HEK293T (cell line): ENCODE measurements around the gene SLC15A1.

Experiments
- CTCF ChIA-PET: fragments of 350-600 bp; formaldehyde crosslinking; extraction: SDS; loops from one replicate; lab custom pipeline; 2021; ENCODE audit warnings: antibody characterized with exemption, inconsistent platforms; lab: Yijun Ruan, JAX
- POLR2A ChIA-PET: fragments of 350-600 bp; formaldehyde crosslinking; extraction: SDS; loops from one replicate; lab custom pipeline; 2020; ENCODE audit warnings: antibody characterized with exemption, inconsistent platforms; lab: Yijun Ruan, JAX
- DNase-seq: peaks from one replicate; pipeline ENCODE4 v3.0.0; 2012; ENCODE audit warnings: mixed read lengths; ENCODE audit errors: extremely low spot score
- ARNT ChIP-seq: fragments of 450-650 bp; IDR thresholded peaks from 2 replicates; pipeline ENCODE4 v1.6.1; 2017; ENCODE audit warnings: mild to moderate bottlenecking
- BHLHE40 ChIP-seq: fragments of 450-650 bp; IDR thresholded peaks from 2 replicates; pipeline ENCODE4 v1.6.1; 2016; ENCODE audit warnings: mild to moderate bottlenecking, moderate library complexity, borderline replicate concordance
- CTBP1 ChIP-seq: fragments of 450-650 bp; IDR thresholded peaks from 2 replicates; pipeline ENCODE4 v1.6.1; 2016; ENCODE audit warnings: borderline replicate concordance
- ELF4 ChIP-seq: fragments of 450-650 bp; IDR thresholded peaks from 2 replicates; pipeline ENCODE4 v1.6.1; 2017; ENCODE audit warnings: antibody characterized with exemption
- FOXA1 ChIP-seq: fragments of 450-650 bp; IDR thresholded peaks from 2 replicates; pipeline ENCODE4 v1.6.1; 2016; ENCODE audit warnings: mild to moderate bottlenecking
- FOXK2 ChIP-seq: fragments of 450-650 bp; IDR thresholded peaks from 2 replicates; pipeline ENCODE4 v1.6.1; 2016; ENCODE audit warnings: mild to moderate bottlenecking
- FOXM1 ChIP-seq: fragments of 450-650 bp; IDR thresholded peaks from 2 replicates; pipeline ENCODE4 v1.6.1; 2017; ENCODE audit warnings: mild to moderate bottlenecking, borderline replicate concordance
- HDGF ChIP-seq: fragments of 450-650 bp; IDR thresholded peaks from 2 replicates; pipeline ENCODE4 v1.6.1; 2017; ENCODE audit warnings: antibody characterized with exemption, borderline replicate concordance
- L3MBTL2 ChIP-seq: fragments of 450-650 bp; conservative IDR thresholded peaks from 2 replicates; pipeline ENCODE4 v1.6.1; 2016; ENCODE audit warnings: mild to moderate bottlenecking
- LEF1 ChIP-seq: fragments of 450-650 bp; IDR thresholded peaks from 2 replicates; pipeline ENCODE4 v1.6.1; 2017; ENCODE audit warnings: mild to moderate bottlenecking, borderline replicate concordance
- NFRKB ChIP-seq: fragments of 450-650 bp; IDR thresholded peaks from 2 replicates; pipeline ENCODE4 v1.6.1; 2016; ENCODE audit warnings: mild to moderate bottlenecking, moderate library complexity
- SP1 ChIP-seq: fragments of 450-650 bp; IDR thresholded peaks from 2 replicates; pipeline ENCODE4 v1.6.1; 2017
- SUZ12 ChIP-seq: fragments of 450-650 bp; IDR thresholded peaks from 2 replicates; pipeline ENCODE4 v1.6.1; 2016; ENCODE audit warnings: mild to moderate bottlenecking
- TARDBP ChIP-seq: fragments of 450-650 bp; IDR thresholded peaks from 2 replicates; pipeline ENCODE4 v1.6.1; 2016
- ZNF384 ChIP-seq: fragments of 450-650 bp; IDR thresholded peaks from 2 replicates; pipeline ENCODE4 v1.6.1; 2016
- TF ChIP-seq, protein P1 (sequence below): fragments of 450-650 bp; IDR thresholded peaks from 2 replicates; pipeline ENCODE4 v1.6.1; 2016

SLC15A1 gene

DNA sequence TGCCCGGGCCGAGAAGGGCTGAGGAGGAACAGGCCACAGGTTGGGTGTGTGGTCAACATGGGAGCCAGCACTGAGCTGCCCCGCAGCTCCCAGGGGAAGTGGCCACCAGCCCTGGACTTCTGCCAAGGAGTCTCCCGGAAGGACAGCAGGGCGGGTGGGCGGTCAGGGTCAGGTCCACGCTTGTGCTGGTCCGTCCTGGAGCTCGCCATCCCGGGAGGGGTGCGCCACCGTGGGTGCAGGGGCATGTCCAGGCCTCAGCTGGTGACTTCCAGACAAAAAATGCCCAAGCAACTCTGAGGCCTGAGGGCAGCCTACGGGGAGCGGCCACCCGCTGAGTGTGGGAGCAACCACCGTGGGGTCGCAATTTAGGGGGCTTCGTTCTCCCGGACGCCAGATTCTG is 21.4 kb upstream of the SLC15A1 start:
- POLR2A ChIA-PET: no interaction called here

DNA sequence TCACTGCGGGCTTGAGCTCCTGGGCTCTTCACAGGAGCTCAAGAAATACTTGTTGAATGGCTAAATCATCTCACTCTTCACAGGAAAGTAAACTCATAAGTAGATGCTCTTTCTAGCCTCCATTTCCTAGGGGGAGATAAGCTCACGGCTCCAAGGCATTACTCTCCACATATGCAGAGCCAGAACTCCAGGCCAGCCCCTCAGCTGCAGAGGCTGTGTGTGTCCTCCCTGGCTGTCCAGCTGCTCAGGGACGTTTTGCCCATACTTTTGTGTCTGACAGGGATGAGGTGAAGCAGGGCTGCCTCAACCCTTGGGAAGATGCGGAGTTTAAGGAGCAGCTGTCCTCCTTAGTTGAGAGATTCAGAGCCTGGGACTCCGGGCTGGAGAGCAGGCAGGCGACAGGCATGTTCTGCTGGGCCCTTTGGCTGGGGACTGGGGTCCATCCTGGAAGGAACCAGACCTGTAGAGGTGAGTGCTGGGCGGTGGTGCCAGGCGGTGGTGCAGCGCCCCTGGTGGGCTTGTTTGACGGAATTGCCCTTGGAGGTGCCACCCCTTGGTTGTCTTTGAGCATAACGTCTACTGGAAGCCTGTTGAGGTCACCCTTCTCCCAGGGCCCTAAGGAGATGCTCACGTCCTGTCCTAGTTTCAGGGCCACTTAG is 20.5 kb upstream of the SLC15A1 start:
- no peak for DNase-seq
- ChIA-PET CTCF (interaction anchor here (1.7 kb wide), 1 partner anchor 67 kb away, joined by 3 read pairs; no protein-coding TSS in a partner anchor), POLR2A (no interaction called here)
- TF ChIP-seq ELF4: no peak
- TF ChIP-seq FOXA1: no peak
- no peak for TF ChIP-seq NFRKB
- no peak for TF ChIP-seq CTBP1
- no peak for TF ChIP-seq ARNT
- TF ChIP-seq HDGF: no peak
- TF ChIP-seq, protein P1, sequence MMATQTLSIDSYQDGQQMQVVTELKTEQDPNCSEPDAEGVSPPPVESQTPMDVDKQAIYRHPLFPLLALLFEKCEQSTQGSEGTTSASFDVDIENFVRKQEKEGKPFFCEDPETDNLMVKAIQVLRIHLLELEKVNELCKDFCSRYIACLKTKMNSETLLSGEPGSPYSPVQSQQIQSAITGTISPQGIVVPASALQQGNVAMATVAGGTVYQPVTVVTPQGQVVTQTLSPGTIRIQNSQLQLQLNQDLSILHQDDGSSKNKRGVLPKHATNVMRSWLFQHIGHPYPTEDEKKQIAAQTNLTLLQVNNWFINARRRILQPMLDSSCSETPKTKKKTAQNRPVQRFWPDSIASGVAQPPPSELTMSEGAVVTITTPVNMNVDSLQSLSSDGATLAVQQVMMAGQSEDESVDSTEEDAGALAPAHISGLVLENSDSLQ: no peak
- TF ChIP-seq FOXK2: no peak
- no peak for TF ChIP-seq SP1
- no peak for TF ChIP-seq FOXM1
- no peak for TF ChIP-seq LEF1
- no peak for TF ChIP-seq BHLHE40
- TF ChIP-seq ZNF384: no peak
- TF ChIP-seq TARDBP: no peak
- no peak for TF ChIP-seq L3MBTL2
- TF ChIP-seq SUZ12: no peak

More for the DNA sequence above, 21.4 kb upstream of the SLC15A1 start:
- CTCF ChIA-PET: interaction anchor here (0.7 kb wide), 1 partner anchor 13 kb away, joined by 4 read pairs; no protein-coding TSS in a partner anchor
- DNase-seq: no peak
- no peak for TF ChIP-seq FOXA1
- no peak for TF ChIP-seq BHLHE40
- TF ChIP-seq FOXK2: no peak
- TF ChIP-seq L3MBTL2: no peak
- TF ChIP-seq, protein P1: no peak
- no peak for TF ChIP-seq SUZ12
- TF ChIP-seq HDGF: no peak
- TF ChIP-seq LEF1: no peak
- TF ChIP-seq ARNT: no peak
- TF ChIP-seq NFRKB: no peak
- no peak for TF ChIP-seq ZNF384
- no peak for TF ChIP-seq FOXM1
- TF ChIP-seq CTBP1: no peak
- TF ChIP-seq ELF4: no peak
- no peak for TF ChIP-seq SP1
- no peak for TF ChIP-seq TARDBP

DNA sequence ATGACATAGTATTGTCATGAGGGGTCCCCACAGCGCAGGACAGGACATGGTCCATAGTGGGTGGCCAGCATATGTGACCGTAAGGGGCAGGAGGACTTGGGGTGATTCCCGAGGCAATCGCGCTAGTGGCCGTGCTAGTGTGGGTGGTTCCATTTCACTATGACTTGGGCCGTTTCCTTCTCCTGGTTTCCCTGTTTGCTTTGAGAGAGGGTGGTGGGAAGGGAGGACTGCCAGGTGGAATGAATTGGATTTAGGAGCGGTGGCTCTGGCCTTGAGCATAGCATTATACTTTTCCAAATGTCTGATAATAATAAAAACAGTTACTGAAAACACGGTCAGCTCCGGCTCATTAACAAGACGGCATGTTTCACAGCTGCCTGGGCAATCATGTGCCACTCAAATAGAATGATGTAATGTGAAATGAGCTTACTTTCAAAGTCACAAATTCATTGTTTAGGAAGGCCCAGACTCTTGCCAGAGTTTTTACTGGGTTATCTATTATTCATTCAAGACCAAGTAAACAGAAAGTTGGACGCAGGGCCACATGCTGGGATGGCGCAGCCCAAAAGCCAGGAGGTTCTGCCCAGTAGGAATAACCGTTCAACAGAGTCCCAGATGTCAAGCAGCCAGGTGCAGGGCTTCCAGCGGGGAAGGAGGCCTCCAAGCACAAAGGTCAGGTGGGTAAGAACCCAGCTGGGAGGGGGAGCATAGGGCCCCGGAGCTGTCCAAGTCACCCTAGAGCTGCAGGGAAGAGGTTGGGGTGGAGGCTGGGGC is 19.6 kb upstream of the SLC15A1 start:
- ChIA-PET CTCF (interaction anchor here (1.7 kb wide), 1 partner anchor 68 kb away, joined by 3 read pairs; no protein-coding TSS in a partner anchor), POLR2A (no interaction called here)
- no peak for DNase-seq
- no peak for TF ChIP-seq FOXA1
- no peak for TF ChIP-seq SUZ12

DNA sequence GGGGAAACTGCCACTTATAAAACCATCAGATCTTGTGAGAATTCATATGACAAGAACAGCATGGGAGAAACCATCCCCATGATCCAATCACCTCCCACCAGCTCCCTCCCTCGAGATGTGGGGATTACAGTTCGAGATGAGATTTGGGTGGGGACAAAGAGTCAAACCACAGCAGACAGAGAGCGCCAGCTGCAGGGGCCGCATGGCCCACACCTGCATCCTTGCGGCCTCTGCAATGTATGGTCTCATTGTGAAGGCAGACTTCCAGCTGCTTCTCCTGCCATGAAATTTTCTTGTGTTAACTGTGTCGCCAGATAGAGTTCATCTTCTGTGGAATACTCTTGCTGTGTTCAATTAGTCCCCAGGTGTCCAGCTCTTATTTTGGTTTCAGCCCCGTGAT is 17.3 kb upstream of the SLC15A1 start:
- POLR2A ChIA-PET: no interaction called here

DNA sequence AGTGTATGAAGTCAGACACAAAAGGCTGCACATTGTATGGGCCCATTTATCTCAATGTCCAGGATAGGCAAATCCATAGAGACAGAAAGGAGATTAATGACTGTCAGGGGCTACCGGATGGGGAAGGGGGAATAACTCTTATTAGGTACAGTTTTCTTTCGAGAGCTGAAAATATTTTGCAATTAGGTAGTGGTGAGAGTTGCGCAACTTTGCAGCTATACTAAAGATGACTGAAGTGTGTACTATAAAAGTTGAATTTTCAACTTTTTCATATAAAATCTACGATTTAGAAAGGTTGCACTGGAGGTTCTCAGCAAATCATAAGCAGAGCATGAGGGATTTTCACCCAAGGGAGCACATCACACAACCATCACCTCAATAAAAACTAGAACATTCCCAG is 16.1 kb upstream of the SLC15A1 start:
- ChIA-PET CTCF (no interaction called here), POLR2A (no interaction called here)
- no peak for TF ChIP-seq SP1
- TF ChIP-seq LEF1: no peak
- TF ChIP-seq HDGF: no peak
- no peak for DNase-seq

More for the DNA sequence above, 17.3 kb upstream of the SLC15A1 start:
- TF ChIP-seq HDGF (no peak), FOXK2 (no peak), SP1 (no peak), TARDBP (no peak), FOXA1 (no peak), LEF1 (no peak), ARNT (no peak), BHLHE40 (no peak), ZNF384 (no peak), FOXM1 (no peak), CTBP1 (no peak)
- DNase-seq: no peak
- CTCF ChIA-PET: no interaction called here

DNA sequence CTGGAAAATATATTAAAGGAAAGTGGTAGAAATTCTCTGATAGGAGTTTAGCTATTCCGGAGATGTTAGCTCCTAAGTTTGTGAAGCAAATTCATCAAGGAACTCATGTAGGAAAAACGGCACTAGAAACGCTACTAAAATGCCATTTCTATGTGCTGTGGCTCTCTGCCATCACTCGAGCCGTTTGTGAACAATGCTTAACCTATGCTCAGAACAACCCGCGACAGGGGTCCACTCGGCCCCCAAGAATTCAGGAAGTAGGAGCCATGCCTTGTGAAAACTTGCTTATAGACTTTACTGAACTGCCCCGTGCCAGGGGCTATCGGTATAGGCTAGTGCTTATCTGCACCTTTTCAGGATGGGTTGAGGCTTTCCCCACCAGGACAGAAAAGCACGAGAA is 14.2 kb upstream of the SLC15A1 start:
- TF ChIP-seq ELF4 (no peak), BHLHE40 (no peak), TARDBP (no peak), FOXA1 (no peak), NFRKB (no peak), SP1 (no peak)
- ChIA-PET POLR2A (no interaction called here), CTCF (no interaction called here)
- no peak for DNase-seq
